ENCODE results near the gene ICE1. TPM values are rescaled to one million over a fixed set of nuclear protein-coding genes. Genes with fewer than 3 reads are reported as not detected.
"Not testable (repeated sequence)": the region's sequence is repeated elsewhere in the genome, so short reads cannot be mapped to it uniquely, and the experiment has no call there.

Gene ICE1
- total and polyA plus RNA-seq, 2 donors (not counting 1 experiment from before 2014, with no cell fraction given) = 6.5 to 39.7 TPM

- H2AFZ ChIP-seq (ENCODE audit: insufficient read depth, low read depth, low read length, poor library complexity, severe bottlenecking) = no peak overlapping the region
- Mint-ChIP-seq H3K27me3 (no peaks in the 10 kb centered on the region), H3K4me3 (no peak overlapping the region), H3K4me1 (peaks cover 9% of the 10 kb centered on the region), H3K27ac (no peak overlapping the region), H3K9me3 (ENCODE audit: insufficient read depth) (peaks cover 6% of the 10 kb centered on the region)
- H3K9me3 ChIP-seq (ENCODE audit: control extremely low read depth in 1 of 3, control insufficient read depth in 2 of 3, insufficient read depth in 1 of 3, low read length in 2 of 3) = no peaks in the 10 kb centered on the region
- no peak overlapping the region for H3K9ac ChIP-seq (ENCODE audit: low read length)
- H3K27me3 ChIP-seq (replicated peaks in 1 of 4; ENCODE audit: control extremely low read depth in 1 of 4, control insufficient read depth in 3 of 4, insufficient read depth in 4 of 4, low read length in 3 of 4) = no peaks in the 10 kb centered on the region
- ChIA-PET POLR2A (no interaction called here), CTCF (interaction anchor here (1.3 kb wide), 1 partner anchor 15 kb away, joined by 3 read pairs; no protein-coding TSS in a partner anchor)
- 100% methylated on average over 4 of the region's 5 CpGs for WGBS (ENCODE audit: insufficient coverage)
- H3K4me1 ChIP-seq (ENCODE audit: control insufficient read depth in 2 of 2, insufficient read depth in 2 of 2, low read length in 2 of 2) = no peaks in the 10 kb centered on the region
- H3K27ac ChIP-seq (ENCODE audit: low read length in 2 of 2) = no peak overlapping the region
- ATAC-seq (ENCODE audit: low read depth) (no peak), DNase-seq (no peak)
- H3K79me2 ChIP-seq (ENCODE audit: control insufficient read depth, insufficient read depth, low read length) = no peaks in the 10 kb centered on the region
- peaks cover 6 to 19% of the 10 kb centered on the region in 2 experiments for H3K36me3 ChIP-seq (replicated peaks in 1 of 2; ENCODE audit: control extremely low read depth in 1 of 2, control insufficient read depth in 1 of 2, extremely low read depth in 1 of 2, insufficient read depth in 2 of 2, low read length in 1 of 2)
- H3K4me2 ChIP-seq (replicated peaks; ENCODE audit: low read depth, low read length, poor library complexity, severe bottlenecking) = no peak overlapping the region
- intact Hi-C loops (cut with micrococcal nuclease) = no loop called here
- no peak overlapping the region for H3K4me3 ChIP-seq (ENCODE audit: control extremely low read depth in 1 of 5, extremely low read depth in 1 of 5, insufficient read depth in 1 of 5, low read depth in 2 of 5, low read length in 4 of 5)
- no peaks in the 10 kb centered on the region for H4K20me1 ChIP-seq (ENCODE audit: control insufficient read depth, insufficient read depth, low read length, poor library complexity, severe bottlenecking)
- TF ChIP-seq CTCF (IDR thresholded peaks at IDR 0.05) = no peak
- TF ChIP-seq EZH2 (IDR thresholded peaks at IDR 0.05; ENCODE audit: borderline replicate concordance, insufficient read depth, low read depth, low read length, poor library complexity, severe bottlenecking) = no peak
These were observed 52.5 kb downstream of the ICE1 start for GRCh38 chr5:5474961-5475360.

- H3K9ac ChIP-seq (ENCODE audit: low read length) = no peak overlapping the region
- no CpG with 5 or more reads among the region's 2 CpGs for WGBS (ENCODE audit: insufficient coverage)
- H3K4me2 ChIP-seq (replicated peaks; ENCODE audit: low read depth, low read length, poor library complexity, severe bottlenecking) = no peak overlapping the region
- no peaks in the 10 kb centered on the region for H4K20me1 ChIP-seq (ENCODE audit: control insufficient read depth, insufficient read depth, low read length, poor library complexity, severe bottlenecking)
- ChIA-PET POLR2A (no interaction called here), CTCF (interaction anchor here (1.3 kb wide), 1 partner anchor 14 kb away, joined by 3 read pairs; no protein-coding TSS in a partner anchor)
- H3K9me3 ChIP-seq (ENCODE audit: control extremely low read depth in 1 of 3, control insufficient read depth in 2 of 3, insufficient read depth in 1 of 3, low read length in 2 of 3) = no peaks in the 10 kb centered on the region
- no peak for DNase-seq
- Mint-ChIP-seq H3K4me3 (no peak overlapping the region), H3K4me1 (peaks cover 17% of the 10 kb centered on the region), H3K27ac (no peak overlapping the region), H3K9me3 (ENCODE audit: insufficient read depth) (peaks cover 6% of the 10 kb centered on the region), H3K27me3 (no peaks in the 10 kb centered on the region)
- intact Hi-C loops (cut with micrococcal nuclease) = no loop called here
- H2AFZ ChIP-seq (ENCODE audit: insufficient read depth, low read depth, low read length, poor library complexity, severe bottlenecking) = no peak overlapping the region
- H3K27me3 ChIP-seq (replicated peaks in 1 of 4; ENCODE audit: control extremely low read depth in 1 of 4, control insufficient read depth in 3 of 4, insufficient read depth in 4 of 4, low read length in 3 of 4) = no peaks in the 10 kb centered on the region
- H3K36me3 ChIP-seq (replicated peaks in 1 of 2; ENCODE audit: control extremely low read depth in 1 of 2, control insufficient read depth in 1 of 2, extremely low read depth in 1 of 2, insufficient read depth in 2 of 2, low read length in 1 of 2) = peaks cover 6 to 19% of the 10 kb centered on the region in 2 experiments
- H3K79me2 ChIP-seq (ENCODE audit: control insufficient read depth, insufficient read depth, low read length) = no peaks in the 10 kb centered on the region
- H3K4me1 ChIP-seq (ENCODE audit: control insufficient read depth in 2 of 2, insufficient read depth in 2 of 2, low read length in 2 of 2) = peaks cover 0 to 4% of the 10 kb centered on the region in 2 donors
- ATAC-seq (ENCODE audit: low read depth) = no peak
- TF ChIP-seq EZH2 (IDR thresholded peaks at IDR 0.05; ENCODE audit: borderline replicate concordance, insufficient read depth, low read depth, low read length, poor library complexity, severe bottlenecking) (no peak), CTCF (IDR thresholded peaks at IDR 0.05) (no peak)
- no peak overlapping the region for H3K27ac ChIP-seq (ENCODE audit: low read length in 2 of 2)
- H3K4me3 ChIP-seq (ENCODE audit: control extremely low read depth in 1 of 5, extremely low read depth in 1 of 5, insufficient read depth in 1 of 5, low read depth in 2 of 5, low read length in 4 of 5) = no peak overlapping the region
These were observed 53.5 kb downstream of the ICE1 start for GRCh38 chr5:5475975-5476374.

- H3K27me3 Mint-ChIP-seq; H3K4me1 ChIP-seq (ENCODE audit: control insufficient read depth in 2 of 2, insufficient read depth in 2 of 2, low read length in 2 of 2); H3K9me3 ChIP-seq (ENCODE audit: control extremely low read depth in 1 of 3, control insufficient read depth in 2 of 3, insufficient read depth in 1 of 3, low read length in 2 of 3); H4K20me1 ChIP-seq (ENCODE audit: control insufficient read depth, insufficient read depth, low read length, poor library complexity, severe bottlenecking); DNase-seq; H3K27ac ChIP-seq (ENCODE audit: low read length in 2 of 2); POLR2A ChIA-PET; intact Hi-C loops (cut with micrococcal nuclease); H3K9ac ChIP-seq (ENCODE audit: low read length); H3K4me3 ChIP-seq (ENCODE audit: control extremely low read depth in 1 of 5, extremely low read depth in 1 of 5, insufficient read depth in 1 of 5, low read depth in 2 of 5, low read length in 4 of 5); ATAC-seq (ENCODE audit: low read depth); H3K9me3 Mint-ChIP-seq (ENCODE audit: insufficient read depth); H3K27me3 ChIP-seq (replicated peaks in 1 of 4; ENCODE audit: control extremely low read depth in 1 of 4, control insufficient read depth in 3 of 4, insufficient read depth in 4 of 4, low read length in 3 of 4); H3K79me2 ChIP-seq (ENCODE audit: control insufficient read depth, insufficient read depth, low read length); CTCF ChIA-PET; H3K4me3 Mint-ChIP-seq; H3K4me2 ChIP-seq (replicated peaks; ENCODE audit: low read depth, low read length, poor library complexity, severe bottlenecking); H2AFZ ChIP-seq (ENCODE audit: insufficient read depth, low read depth, low read length, poor library complexity, severe bottlenecking): not testable (repeated sequence)
- Mint-ChIP-seq H3K27ac (peak overlapping the region; percentile 53), H3K4me1 (peaks cover 24% of the 10 kb centered on the region)
- no CpG with 5 or more reads among the region's 1 CpG for WGBS (ENCODE audit: insufficient coverage)
- peaks cover 4 to 11% of the 10 kb centered on the region in 2 experiments for H3K36me3 ChIP-seq (replicated peaks in 1 of 2; ENCODE audit: control extremely low read depth in 1 of 2, control insufficient read depth in 1 of 2, extremely low read depth in 1 of 2, insufficient read depth in 2 of 2, low read length in 1 of 2)
These were observed 57.1 kb downstream of the ICE1 start for GRCh38 chr5:5479578-5479977.

Measured in B cell (primary cell).